Astrocyte (in vitro differentiated cells and primary cell): ENCODE results near the gene GALR1.

Experiments used
- CTCF ChIP-seq: IDR thresholded peaks from 2 replicates; pipeline ENCODE4 v1.5.1; 2011; ENCODE audit warnings: low read depth, mild to moderate bottlenecking, inconsistent platforms, low read length, moderate library complexity; ENCODE audit not compliant: insufficient read depth
- EZH2 ChIP-seq: IDR thresholded peaks from 2 replicates; pipeline ENCODE4 v1.6.1; 2012; ENCODE audit warnings: mild to moderate bottlenecking, low read length, inconsistent platforms; ENCODE audit not compliant: insufficient read depth

- no peak for TF ChIP-seq CTCF
- TF ChIP-seq EZH2: no peak
These were observed 28.9 kb upstream of the GALR1 start for GRCh38 chr18:77220726-77221125.
